SK-N-SH treated with all-trans-retinoic acid at 6 μM for 48 hours (cell line): ENCODE data around the gene SMARCC2.
"Not testable (repeated sequence)": the region's sequence is repeated elsewhere in the genome, so short reads cannot be mapped to it uniquely, and the experiment has no call there.

Experiments
- ATAC-seq: fragments of 200-7000 bp; cut with Tn5 transposase; 3 replicates; pipeline ENCODE4 v1.9.1; 2020; ENCODE audit warnings: mild to moderate bottlenecking, moderate library complexity
- BACH2 ChIP-seq: fragments of 250-450 bp; sonication (Bioruptor Pico); IDR thresholded peaks from 2 replicates; pipeline ENCODE4 v1.9.0; 2021; ENCODE audit warnings: mild to moderate bottlenecking, borderline replicate concordance
- CREB5 ChIP-seq: fragments of 250-450 bp; sonication (Bioruptor Pico); IDR thresholded peaks from 2 replicates; pipeline ENCODE4 v1.5.1; 2020; ENCODE audit warnings: low read depth, mild to moderate bottlenecking, moderate library complexity
- CSDC2 ChIP-seq: fragments of 250-450 bp; sonication (Bioruptor Pico); IDR thresholded peaks from 2 replicates; pipeline ENCODE4 v1.5.0; 2020; ENCODE audit warnings: mild to moderate bottlenecking, moderate library complexity
- CSRNP3 ChIP-seq: fragments of 250-450 bp; sonication (Bioruptor Pico); IDR thresholded peaks from 2 replicates; pipeline ENCODE4 v1.5.1; 2021; ENCODE audit warnings: mild to moderate bottlenecking, moderate library complexity
- ESRRG ChIP-seq: fragments of 250-450 bp; sonication (Bioruptor Pico); IDR thresholded peaks from 2 replicates; pipeline ENCODE4 v1.6.1; 2021; ENCODE audit warnings: mild to moderate bottlenecking
- GLIS3 ChIP-seq: fragments of 250-450 bp; sonication (Bioruptor Pico); IDR thresholded peaks from 2 replicates; pipeline ENCODE4 v1.5.0; 2020; ENCODE audit warnings: mild to moderate bottlenecking, moderate library complexity
- OSR1 ChIP-seq: fragments of 250-450 bp; sonication (Bioruptor Pico); IDR thresholded peaks from 2 replicates; pipeline ENCODE4 v1.8.0; 2022; ENCODE audit warnings: moderate library complexity, mild to moderate bottlenecking, inconsistent platforms
- PATZ1 ChIP-seq: fragments of 250-450 bp; sonication (Bioruptor Pico); IDR thresholded peaks from 2 replicates; pipeline ENCODE4 v1.8.0; 2020; ENCODE audit warnings: mild to moderate bottlenecking, moderate library complexity, borderline replicate concordance
- POU6F1 ChIP-seq: fragments of 250-450 bp; sonication (Bioruptor Pico); IDR thresholded peaks from 2 replicates; pipeline ENCODE4 v1.8.0; 2021; ENCODE audit warnings: low read depth, mild to moderate bottlenecking, moderate library complexity, borderline replicate concordance
- RARB ChIP-seq: fragments of 250-450 bp; sonication (Bioruptor Pico); IDR thresholded peaks from 2 replicates; pipeline ENCODE4 v1.8.0; 2021; ENCODE audit warnings: mild to moderate bottlenecking, moderate library complexity
- SNAI2 ChIP-seq: fragments of 250-450 bp; sonication (Bioruptor Pico); IDR thresholded peaks from 2 replicates; pipeline ENCODE4 v1.5.0; 2020; ENCODE audit warnings: mild to moderate bottlenecking, moderate library complexity
- TCF4 ChIP-seq: fragments of 250-450 bp; sonication (Bioruptor Pico); IDR thresholded peaks from 2 replicates; pipeline ENCODE4 v1.8.0; 2021; ENCODE audit warnings: mild to moderate bottlenecking, moderate library complexity, borderline replicate concordance
- TOX ChIP-seq: fragments of 250-450 bp; sonication (Bioruptor Pico); IDR thresholded peaks from 2 replicates; pipeline ENCODE4 v1.8.0; 2021; ENCODE audit warnings: mild to moderate bottlenecking, moderate library complexity, borderline replicate concordance
- TSHZ2 ChIP-seq: fragments of 250-450 bp; sonication (Bioruptor Pico); IDR thresholded peaks from 2 replicates; pipeline ENCODE4 v1.5.0; 2020; ENCODE audit warnings: mild to moderate bottlenecking, moderate library complexity
- ZC3H10 ChIP-seq: fragments of 250-450 bp; sonication (Bioruptor Pico); IDR thresholded peaks from 2 replicates; pipeline ENCODE4 v1.5.1; 2021; ENCODE audit warnings: mild to moderate bottlenecking, moderate library complexity
- ZFP3 ChIP-seq: fragments of 250-450 bp; sonication (Bioruptor Pico); IDR thresholded peaks from 2 replicates; pipeline ENCODE4 v1.5.0; 2020; ENCODE audit warnings: mild to moderate bottlenecking, moderate library complexity
- ZFP30 ChIP-seq: fragments of 450-650 bp; formaldehyde crosslinking; IDR thresholded peaks from 2 replicates; pipeline ENCODE4 v1.5.0; 2022; ENCODE audit warnings: mild to moderate bottlenecking, moderate library complexity
- ZNF565 ChIP-seq: fragments of 450-650 bp; formaldehyde crosslinking; conservative IDR thresholded peaks from 2 replicates; pipeline ENCODE4 v1.5.0; 2020; ENCODE audit warnings: low read depth, mild to moderate bottlenecking, moderate library complexity
- ZNF70 ChIP-seq: fragments of 450-650 bp; formaldehyde crosslinking; IDR thresholded peaks from 2 replicates; pipeline ENCODE4 v1.5.0; 2020; ENCODE audit warnings: mild to moderate bottlenecking, moderate library complexity
- ZNF8 ChIP-seq: fragments of 450-650 bp; formaldehyde crosslinking; IDR thresholded peaks from 2 replicates; pipeline ENCODE4 v1.5.0; 2020; ENCODE audit warnings: mild to moderate bottlenecking, moderate library complexity

Gene SMARCC2

GRCh38 chr12:56118688-56119357 is 70.5 kb downstream of the SMARCC2 start:
- ATAC-seq, result peak; percentile 27
- TF ChIP-seq RARB (CRISPR knock-in tag), result no peak
- TF ChIP-seq BACH2, result no peak
- no peak for TF ChIP-seq SNAI2 (CRISPR knock-in tag)
- TF ChIP-seq POU6F1 (CRISPR knock-in tag), result no peak
- no peak for TF ChIP-seq ESRRG (CRISPR knock-in tag)
- TF ChIP-seq ZFP3 (CRISPR knock-in tag), result no peak
- no peak for TF ChIP-seq TOX (CRISPR knock-in tag)
- no peak for TF ChIP-seq TSHZ2
- no peak for TF ChIP-seq ZNF70 (CRISPR knock-in tag)

GRCh38 chr12:56117778-56118687 is 71.2 kb downstream of the SMARCC2 start, which contains the start of gene ZC3H10:
ZC3H10 (plus strand) TSS chr12:56118266; CDS start chr12:56120563, 2,297 bp downstream.
- ATAC-seq, result peak; percentile 86
- 0 out of 2 replicates have a peak, but pooled peaks have one; percentile 20 for TF ChIP-seq POU6F1 (CRISPR knock-in tag)
- TF ChIP-seq TSHZ2, result no peak
- TF ChIP-seq ZC3H10 (CRISPR knock-in tag), result peak; percentile 84
- TF ChIP-seq CSRNP3 (CRISPR knock-in tag), result peak; percentile 93
- no peak for TF ChIP-seq CSDC2 (CRISPR knock-in tag)
- peak; percentile 62; the same call in 1 of the 2 replicates for TF ChIP-seq ZNF8 (CRISPR knock-in tag)
- no peak for TF ChIP-seq ZFP30
- TF ChIP-seq CREB5, result peak; percentile 83
- TF ChIP-seq RARB (CRISPR knock-in tag), result peak; percentile 88; the same call in 1 of the 2 replicates
- peak; percentile 40; the same call in 1 of the 2 replicates for TF ChIP-seq TCF4 (CRISPR knock-in tag)
- TF ChIP-seq ESRRG (CRISPR knock-in tag), result peak; percentile 95
- no peak; the same call in 1 of the 2 replicates for TF ChIP-seq ZNF565
- peak; percentile 85 for TF ChIP-seq TOX (CRISPR knock-in tag)
- TF ChIP-seq ZFP3 (CRISPR knock-in tag), result no peak
- TF ChIP-seq SNAI2 (CRISPR knock-in tag), result peak; percentile 68; the same call in 1 of the 2 replicates
- no peak for TF ChIP-seq OSR1 (CRISPR knock-in tag)
- TF ChIP-seq PATZ1 (CRISPR knock-in tag), result peak; percentile 94
- peak; percentile 98 for TF ChIP-seq GLIS3 (CRISPR knock-in tag)
- TF ChIP-seq BACH2, result no peak

- ATAC-seq, result not testable (repeated sequence)
Observed at GRCh38 chr12:56117082-56117706, 72.1 kb downstream of the SMARCC2 start.
